Testis (tissue), 3 donors: ENCODE results near the gene MTUS2. TPM values are rescaled to one million over a fixed set of nuclear protein-coding genes. Genes with fewer than 3 reads are reported as not detected.
"Not testable (repeated sequence)": the region's sequence is repeated elsewhere in the genome, so short reads cannot be mapped to it uniquely, and the experiment has no call there.

ENCODE experiments used
- DNase-seq: peaks from one replicate; pipeline ENCODE4 v3.0.0-alpha.2; 2019
- H3K27ac ChIP-seq, 2 donors: fragments of 200-600 bp; sonication (generic); one replicate each; pipeline ENCODE4 v1.5.1; 2019
- H3K27me3 ChIP-seq: fragments of 200-600 bp; sonication (generic); one replicate; pipeline ENCODE4 v1.5.1; 2019
- H3K36me3 ChIP-seq: fragments of 200-600 bp; sonication (generic); one replicate; pipeline ENCODE4 v1.5.1; 2017; ENCODE audit warnings: low read depth; ENCODE audit errors: missing control alignments
- H3K4me1 ChIP-seq: fragments of 200-600 bp; sonication (generic); one replicate; pipeline ENCODE4 v1.5.1; 2019
- H3K4me3 ChIP-seq, 2 donors: fragments of 200-600 bp; sonication (generic); one replicate each; pipeline ENCODE4 v1.5.1; 2017 to 2019
- H3K9me3 ChIP-seq: fragments of 200-600 bp; sonication (generic); one replicate; pipeline ENCODE4 v1.5.1; 2017
- CTCF ChIP-seq, 3 experiments: fragments of 450-650 bp in 2 of 3; fragments of 200-600 bp in 1 of 3; sonication (generic) in 1 of 3; IDR thresholded peaks; one replicate each; pipeline ENCODE4 v1.5.1; 2016 to 2019; ENCODE audit warnings: antibody characterized with exemption in 3 of 3, mild to moderate bottlenecking in 2 of 3, moderate library complexity in 1 of 3
- POLR2A ChIP-seq: fragments of 450-650 bp; IDR thresholded peaks from one replicate; pipeline ENCODE4 v1.6.1; 2017; ENCODE audit warnings: antibody characterized with exemption, mild to moderate bottlenecking, moderate library complexity
- WGBS, 2 donors: methylation state at CpG; one replicate each; pipeline ENCODE4 v1.1.5; 2018; 5-methylcytosine and 5-hydroxymethylcytosine counted together
- intact Hi-C: fragments of 100-400 bp; cut with DNase I; formaldehyde crosslinking; loops from one replicate; pipeline ENCODE4 v1.15.1; 2023; ENCODE audit warnings: low total_unique reads
- polyA plus RNA-seq: library from polyadenylated mRNA; stranded (reverse); fragments of 350-450 nt; fragmentation: Illumina TruSeq; extraction: RNeasy Lipid Tissue Mini Kit (QIAGEN cat#74804); gene quantifications from one replicate; pipeline ENCODE4 v1.2.3, GENCODE V29; 2014; ENCODE audit warnings: low read depth, low replicate concordance; ENCODE audit not compliant: insufficient read depth
- total RNA-seq, 2 donors: library from RNA; depleted of rRNA; stranded (reverse); fragments of >200 nt; gene quantifications; one replicate each; pipeline ENCODE4 v1.2.3, GENCODE V29; 2016

Gene MTUS2
- total and polyA plus RNA-seq, 3 donors from 2014 or later = 2.1 to 9.2 (median 8.3) TPM

DNA sequence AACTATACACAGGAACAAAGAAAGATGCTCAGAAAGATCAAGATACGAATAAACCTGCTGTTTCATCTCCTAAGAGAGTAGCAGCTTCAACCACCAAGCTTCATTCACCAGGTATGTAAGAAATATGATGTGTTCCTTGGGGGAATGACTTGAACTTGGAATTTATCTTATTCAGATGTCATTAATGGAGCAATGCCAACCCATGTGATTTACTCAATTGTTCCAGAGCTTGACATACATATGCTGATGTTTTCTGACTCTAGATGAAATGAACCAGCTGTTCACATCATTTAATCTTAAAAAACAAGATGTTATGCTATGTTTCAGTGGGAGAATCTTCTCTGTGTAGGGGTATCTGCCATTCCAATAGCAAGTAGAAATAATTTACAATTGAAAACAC, 504.5 kb downstream of the MTUS2 start:
- Histone ChIP-seq H3K27me3 (no peaks in the 10 kb centered on the region), H3K9me3 (no peaks in the 10 kb centered on the region), H3K4me1 (no peaks in the 10 kb centered on the region), H3K36me3 (no peaks in the 10 kb centered on the region), H3K4me3 (no peak overlapping the region), H3K27ac (no peak overlapping the region)
- intact Hi-C loops = no loop called here
- 65 to 67% methylated on average over 1 of the region's 1 CpG for WGBS, 2 donors
- no peak for DNase-seq
- TF ChIP-seq CTCF (IDR thresholded peaks at IDR 0.05) = no peak
- TF ChIP-seq POLR2A = no peak

DNA sequence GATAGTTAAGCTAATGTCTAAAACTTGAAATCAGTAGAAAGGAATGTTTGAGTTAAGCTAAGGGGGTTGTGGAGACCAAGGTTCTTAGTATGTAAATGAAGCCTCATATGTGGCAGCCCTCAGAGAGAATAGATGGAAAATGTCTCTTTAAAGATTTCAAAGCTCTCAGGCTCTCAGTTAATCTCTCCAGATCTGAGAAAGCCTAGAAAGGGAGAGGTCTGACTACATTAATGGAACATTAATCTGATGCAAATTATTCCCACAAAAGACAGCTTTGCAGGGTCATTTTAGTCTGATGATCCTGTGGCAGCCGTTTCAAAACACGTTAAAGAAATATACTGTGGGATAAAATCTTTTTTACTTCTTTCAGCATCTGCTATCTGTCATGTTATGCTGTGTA, 508.4 kb downstream of the MTUS2 start:
- Histone ChIP-seq H3K27ac (no peak overlapping the region), H3K36me3 (no peaks in the 10 kb centered on the region), H3K27me3 (no peaks in the 10 kb centered on the region), H3K4me1 (no peaks in the 10 kb centered on the region), H3K9me3 (no peaks in the 10 kb centered on the region), H3K4me3 (no peak overlapping the region)
- DNase-seq = no peak
- intact Hi-C loops = no loop called here
- no peak for TF ChIP-seq CTCF (IDR thresholded peaks at IDR 0.05)
- TF ChIP-seq POLR2A = no peak
- 27 to 40% methylated on average over 2 of the region's 2 CpGs for WGBS, 2 donors

DNA sequence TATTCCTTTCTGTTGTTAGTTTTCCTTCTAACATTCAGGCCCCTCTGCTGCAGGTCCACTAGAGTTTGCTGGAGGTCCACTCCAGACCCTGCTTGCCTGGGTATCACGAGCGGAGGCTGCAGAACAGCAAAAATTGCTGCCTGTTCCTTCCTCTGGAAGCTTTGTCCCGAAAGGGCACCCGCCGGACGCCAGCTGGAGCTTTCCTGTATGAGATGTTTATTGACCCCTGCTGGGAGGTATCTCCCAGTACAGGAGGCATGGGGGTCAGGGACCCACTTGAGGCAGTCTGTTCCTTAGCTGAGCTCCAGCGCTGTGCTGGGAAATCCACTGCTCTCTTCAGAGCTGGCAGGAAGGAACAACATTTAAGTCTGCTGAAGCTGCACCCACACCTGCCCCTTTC, 516.2 kb downstream of the MTUS2 start:
- TF ChIP-seq CTCF (IDR thresholded peaks at IDR 0.05) (no peak), POLR2A (no peak)
- WGBS, 2 donors = 72 to 83% methylated on average over 6 to 7 of the region's 7 CpGs
- H3K27me3 ChIP-seq = no peaks in the 10 kb centered on the region

GRCh38 chr13:29339386-29340272, 519.5 kb downstream of the MTUS2 start:
- H3K27me3 ChIP-seq = no peaks in the 10 kb centered on the region
- H3K36me3 ChIP-seq = no peaks in the 10 kb centered on the region
- no peak overlapping the region for H3K27ac ChIP-seq
- H3K4me1 ChIP-seq = no peaks in the 10 kb centered on the region
- H3K9me3 ChIP-seq = no peaks in the 10 kb centered on the region
- no peak overlapping the region for H3K4me3 ChIP-seq
- intact Hi-C loops = no loop called here
- WGBS, 2 donors = 80 to 84% methylated on average over 25 to 44 of the region's 44 CpGs
- TF ChIP-seq POLR2A (no peak), CTCF (IDR thresholded peaks at IDR 0.05) (no peak)
- DNase-seq = no peak

More for the DNA sequence above, 516.2 kb downstream of the MTUS2 start:
- H3K4me1 ChIP-seq = no peaks in the 10 kb centered on the region
- H3K4me3 ChIP-seq = no peak overlapping the region
- no peaks in the 10 kb centered on the region for H3K9me3 ChIP-seq
- H3K36me3 ChIP-seq = no peaks in the 10 kb centered on the region
- H3K27ac ChIP-seq = no peak overlapping the region
- intact Hi-C loops = no loop called here
- DNase-seq = no peak

DNA sequence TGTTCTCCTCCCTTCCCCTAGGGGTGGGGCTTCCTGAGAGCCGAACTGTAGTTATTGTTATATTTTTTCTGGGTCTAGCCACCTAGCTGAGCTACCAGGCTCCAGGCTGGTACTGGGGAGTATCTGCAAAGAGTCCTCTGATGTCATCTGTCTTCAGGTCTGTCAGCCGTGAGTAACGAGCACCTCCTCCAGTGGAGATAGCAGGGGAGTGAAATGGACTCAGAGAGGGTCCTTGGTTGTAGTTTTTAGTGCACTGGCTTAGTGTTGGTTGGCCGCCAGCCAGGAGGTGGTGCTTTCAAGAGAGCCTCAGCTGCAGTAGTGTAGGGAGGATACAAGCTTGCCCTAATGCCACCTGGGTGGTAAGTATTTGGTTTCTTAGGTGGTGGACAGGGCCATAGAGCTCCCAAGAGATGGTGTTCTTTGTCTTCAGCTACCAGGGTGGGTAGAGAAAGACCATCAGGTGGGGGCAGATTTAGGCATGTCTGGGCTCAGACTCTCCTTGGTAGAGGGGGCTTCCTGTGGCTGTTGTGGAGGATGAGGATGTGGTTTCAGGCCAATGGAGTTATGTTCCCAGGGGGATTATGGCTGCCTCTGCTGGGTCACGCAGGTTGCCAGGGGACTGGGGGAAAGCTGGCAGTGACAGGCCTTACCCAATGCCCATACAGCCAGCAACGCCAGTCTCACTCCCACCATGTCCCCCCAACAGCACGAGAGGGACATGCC, 525.9 kb downstream of the MTUS2 start:
- intact Hi-C loops, H3K4me3 ChIP-seq, DNase-seq, H3K36me3 ChIP-seq, H3K27ac ChIP-seq, H3K4me1 ChIP-seq, H3K27me3 ChIP-seq, H3K9me3 ChIP-seq: not testable (repeated sequence)
- WGBS, 2 donors = 50 to 51% methylated on average over 5 to 7 of the region's 7 CpGs
